GM23338 (cell line): Measurements from ENCODE around the gene TRAPPC3L. TPM values are rescaled to one million over a fixed set of nuclear protein-coding genes. Genes with fewer than 3 reads are reported as not detected.
A peak's percentile ranks its signal among the peaks of the same experiment; 100 is the strongest.

Source experiments
- ATAC-seq: fragments of 200-7000 bp; cut with Tn5 transposase; 3 replicates; pipeline ENCODE4 v1.9.1; 2020
- DNase-seq: peaks from one replicate; pipeline ENCODE4 v3.0.0-alpha.2; 2015; ENCODE audit warnings: low spot score
- H2AFZ ChIP-seq: fragments of 200-600 bp; sonication (generic); 2 replicates; pipeline ENCODE4 v1.8.0; 2016; ENCODE audit warnings: antibody characterized with exemption, mild to moderate bottlenecking, moderate library complexity
- H3F3A ChIP-seq: fragments of 200-600 bp; sonication (generic); replicated peaks from 2 replicates; pipeline ENCODE4 v1.8.0; 2017; ENCODE audit warnings: antibody characterized with exemption, mixed run types, low read depth
- H3K27ac ChIP-seq: fragments of 200-600 bp; sonication (generic); 2 replicates; pipeline ENCODE4 v1.6.1; 2016; ENCODE audit warnings: low read depth
- H3K27me3 ChIP-seq: fragments of 200-600 bp; sonication (generic); 2 replicates; pipeline ENCODE4 v1.8.0; 2016; ENCODE audit warnings: mild to moderate bottlenecking, mixed run types, moderate library complexity; ENCODE audit not compliant: insufficient read depth
- H3K36me3 ChIP-seq: fragments of 200-600 bp; sonication (generic); 2 replicates; pipeline ENCODE4 v1.8.0; 2016; ENCODE audit warnings: mild to moderate bottlenecking; ENCODE audit not compliant: insufficient read depth
- H3K4me1 ChIP-seq: fragments of 200-600 bp; sonication (generic); 2 replicates; pipeline ENCODE4 v1.8.0; 2016; ENCODE audit warnings: mild to moderate bottlenecking, moderate library complexity; ENCODE audit not compliant: insufficient read depth
- H3K4me2 ChIP-seq: fragments of 200-600 bp; sonication (generic); 2 replicates; pipeline ENCODE4 v1.7.1; 2017; ENCODE audit warnings: mixed run types
- H3K4me3 ChIP-seq: fragments of 200-600 bp; sonication (generic); 2 replicates; pipeline ENCODE4 v1.6.1; 2016; ENCODE audit warnings: mixed run types
- H3K79me2 ChIP-seq: fragments of 200-600 bp; sonication (generic); replicated peaks from 2 replicates; pipeline ENCODE4 v1.8.0; 2017; ENCODE audit warnings: mild to moderate bottlenecking; ENCODE audit not compliant: insufficient read depth
- H3K9me2 ChIP-seq: fragments of 200-600 bp; sonication (generic); 2 replicates; pipeline ENCODE4 v1.8.0; 2017; ENCODE audit not compliant: insufficient read depth
- H4K20me1 ChIP-seq: fragments of 200-600 bp; sonication (generic); replicated peaks from 2 replicates; pipeline ENCODE4 v1.8.0; 2017; ENCODE audit warnings: mild to moderate bottlenecking; ENCODE audit not compliant: insufficient read depth
- H3K27ac Mint-ChIP-seq: 2 replicates; pipeline ENCODE4 v1.8.0; 2020; ENCODE audit warnings: inconsistent platforms, mild to moderate bottlenecking, moderate library complexity, mixed read lengths
- H3K27me3 Mint-ChIP-seq: 3 replicates; pipeline ENCODE4 v1.8.0; 2022; ENCODE audit warnings: low read depth, mild to moderate bottlenecking, moderate library complexity, mixed read lengths, inconsistent platforms; ENCODE audit not compliant: insufficient read depth, poor library complexity
- H3K36me3 Mint-ChIP-seq: 3 replicates; pipeline ENCODE4 v1.8.0; 2021; ENCODE audit warnings: low read depth, mild to moderate bottlenecking, inconsistent platforms, moderate library complexity, mixed read lengths
- H3K4me1 Mint-ChIP-seq: 3 replicates; pipeline ENCODE4 v1.8.0; 2020; ENCODE audit warnings: mild to moderate bottlenecking, inconsistent platforms, mixed read lengths
- H3K4me3 Mint-ChIP-seq: 3 replicates; pipeline ENCODE4 v1.8.0; 2021; ENCODE audit warnings: moderate library complexity, mild to moderate bottlenecking, inconsistent platforms, mixed read lengths
- H3K9me3 Mint-ChIP-seq: 3 replicates; pipeline ENCODE4 v1.8.0; 2020; ENCODE audit warnings: moderate library complexity, mild to moderate bottlenecking, inconsistent platforms, mixed read lengths
- CREB1 ChIP-seq: fragments of 250-450 bp; sonication (Bioruptor Pico); IDR thresholded peaks from 2 replicates; pipeline ENCODE4 v1.5.0; 2020; ENCODE audit warnings: low read depth, mild to moderate bottlenecking, moderate library complexity
- EZH2 ChIP-seq: fragments of 200-600 bp; sonication (generic); IDR thresholded peaks from one replicate; pipeline ENCODE4 v1.8.0; 2017; ENCODE audit warnings: antibody characterized with exemption, mild to moderate bottlenecking, low read depth; ENCODE audit not compliant: unreplicated experiment
- EZH2phosphoT487 ChIP-seq: fragments of 200-600 bp; sonication (generic); IDR thresholded peaks from one replicate; pipeline ENCODE4 v1.8.1; 2018; ENCODE audit warnings: antibody characterized with exemption; ENCODE audit not compliant: unreplicated experiment
- NANOG ChIP-seq: IDR thresholded peaks from 2 replicates; pipeline ENCODE4 v1.6.1; 2016; ENCODE audit warnings: antibody characterized with exemption, borderline replicate concordance
- POLR2AphosphoS5 ChIP-seq: IDR thresholded peaks from 2 replicates; pipeline ENCODE4 v1.6.1; 2016; ENCODE audit warnings: antibody characterized with exemption, low read depth
- STAT1 ChIP-seq: IDR thresholded peaks from one replicate; pipeline ENCODE4 v1.6.1; 2016; ENCODE audit warnings: antibody characterized with exemption; ENCODE audit not compliant: unreplicated experiment
- ZNF331 ChIP-seq: fragments of 250-450 bp; sonication (Bioruptor Pico); IDR thresholded peaks from 2 replicates; pipeline ENCODE4 v1.5.0; 2020; ENCODE audit warnings: low read depth, mild to moderate bottlenecking, moderate library complexity
- polyA plus RNA-seq: library from polyadenylated mRNA; unstranded; fragments of >200 nt; fragmentation: Nextera tagmentation; extraction: Ambion mirVana; gene quantifications from 2 replicates; pipeline ENCODE4 v1.2.1, GENCODE V29; 2016
- total RNA-seq: library from RNA; depleted of rRNA; stranded (reverse); fragments of >200 nt; shearing (Covaris generic); gene quantifications from 2 replicates; pipeline ENCODE4 v1.2.3, GENCODE V29; 2014
- TF ChIP-seq, protein P1 (sequence below), 2 experiments: fragments of 200-600 bp in 1 of 2; sonication (generic) in 1 of 2; conservative IDR thresholded peaks; 2 replicates each; pipeline versions ENCODE4 v1.5.1 to v1.6.1; 2016 to 2017; ENCODE audit warnings: antibody characterized with exemption in 2 of 2, low read depth in 2 of 2, mild to moderate bottlenecking in 2 of 2, moderate library complexity in 1 of 2
- TF ChIP-seq, protein P2 (sequence below): fragments of 250-450 bp; sonication (Bioruptor Pico); IDR thresholded peaks from 2 replicates; pipeline ENCODE4 v1.5.0; 2020; ENCODE audit warnings: mild to moderate bottlenecking, moderate library complexity

TRAPPC3L gene
- total and polyA plus RNA-seq, 2 experiments from 2014 or later: not detected

DNA sequence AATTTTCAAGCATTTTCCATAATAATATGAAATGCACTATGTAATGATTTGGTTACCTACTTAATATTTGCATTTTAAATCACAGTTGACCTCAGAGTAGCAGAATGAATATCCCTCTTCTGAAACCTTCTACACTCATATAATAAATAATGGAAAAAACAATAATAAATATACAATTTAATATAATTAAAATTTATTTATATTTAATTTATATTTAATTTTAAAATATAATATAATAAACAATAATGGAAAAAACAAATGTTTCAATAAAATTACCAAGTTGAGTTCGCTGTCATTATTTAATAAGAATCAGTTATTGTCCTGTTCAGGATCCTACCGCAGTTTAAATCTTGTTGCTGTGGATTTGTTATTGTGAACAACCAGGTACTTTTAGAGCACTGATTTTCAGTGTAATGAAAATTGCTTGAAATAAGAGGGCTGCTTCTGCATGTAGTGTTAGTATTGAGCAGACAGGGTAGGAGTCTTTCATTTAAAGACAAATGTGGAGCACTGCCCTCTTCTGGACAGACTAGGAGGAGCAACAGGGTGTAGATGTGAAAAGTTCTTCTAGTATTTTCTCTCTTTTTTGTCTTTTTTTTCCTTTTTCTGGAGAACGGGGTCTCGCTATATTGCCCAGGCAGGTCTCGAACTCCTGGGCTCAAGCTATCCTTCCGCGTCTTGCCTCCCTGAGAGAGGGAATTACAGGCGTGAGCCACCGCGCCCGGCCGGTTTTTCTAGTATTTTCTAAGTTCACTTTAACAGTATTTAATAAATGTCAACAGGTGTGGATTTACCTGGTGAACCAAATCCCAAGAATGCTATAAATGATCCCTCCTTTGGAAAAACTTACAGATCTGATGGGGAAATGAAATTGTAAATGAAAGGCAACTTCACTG lies 13.6 kb downstream of the TRAPPC3L start:
- Mint-ChIP-seq H3K4me3 (no peak overlapping the region), H3K9me3 (no peaks in the 10 kb centered on the region), H3K4me1 (peaks cover 42% of the 10 kb centered on the region), H3K27me3 (peaks cover 5% of the 10 kb centered on the region), H3K27ac (no peak overlapping the region), H3K36me3 (no peaks in the 10 kb centered on the region)
- H3F3A ChIP-seq: no peaks in the 10 kb centered on the region
- H4K20me1 ChIP-seq: no peaks in the 10 kb centered on the region
- H2AFZ ChIP-seq: no peak overlapping the region
- peaks cover 44% of the 10 kb centered on the region for H3K4me1 ChIP-seq
- H3K27ac ChIP-seq: no peak overlapping the region
- no peak for TF ChIP-seq NANOG
- TF ChIP-seq, protein P1, sequence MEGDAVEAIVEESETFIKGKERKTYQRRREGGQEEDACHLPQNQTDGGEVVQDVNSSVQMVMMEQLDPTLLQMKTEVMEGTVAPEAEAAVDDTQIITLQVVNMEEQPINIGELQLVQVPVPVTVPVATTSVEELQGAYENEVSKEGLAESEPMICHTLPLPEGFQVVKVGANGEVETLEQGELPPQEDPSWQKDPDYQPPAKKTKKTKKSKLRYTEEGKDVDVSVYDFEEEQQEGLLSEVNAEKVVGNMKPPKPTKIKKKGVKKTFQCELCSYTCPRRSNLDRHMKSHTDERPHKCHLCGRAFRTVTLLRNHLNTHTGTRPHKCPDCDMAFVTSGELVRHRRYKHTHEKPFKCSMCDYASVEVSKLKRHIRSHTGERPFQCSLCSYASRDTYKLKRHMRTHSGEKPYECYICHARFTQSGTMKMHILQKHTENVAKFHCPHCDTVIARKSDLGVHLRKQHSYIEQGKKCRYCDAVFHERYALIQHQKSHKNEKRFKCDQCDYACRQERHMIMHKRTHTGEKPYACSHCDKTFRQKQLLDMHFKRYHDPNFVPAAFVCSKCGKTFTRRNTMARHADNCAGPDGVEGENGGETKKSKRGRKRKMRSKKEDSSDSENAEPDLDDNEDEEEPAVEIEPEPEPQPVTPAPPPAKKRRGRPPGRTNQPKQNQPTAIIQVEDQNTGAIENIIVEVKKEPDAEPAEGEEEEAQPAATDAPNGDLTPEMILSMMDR (conservative IDR thresholded peaks at IDR 0.05; ENCODE audit: low read depth in 2 of 2): peak; percentile 83 to 86
- no peak overlapping the region for H3K4me3 ChIP-seq
- no peaks in the 10 kb centered on the region for H3K27me3 ChIP-seq
- no peaks in the 10 kb centered on the region for H3K9me2 ChIP-seq
- no peak overlapping the region for H3K4me2 ChIP-seq
- peak; percentile 65 for ATAC-seq
- peak; percentile 88 for DNase-seq
- H3K36me3 ChIP-seq: no peaks in the 10 kb centered on the region
- H3K79me2 ChIP-seq: no peaks in the 10 kb centered on the region

DNA sequence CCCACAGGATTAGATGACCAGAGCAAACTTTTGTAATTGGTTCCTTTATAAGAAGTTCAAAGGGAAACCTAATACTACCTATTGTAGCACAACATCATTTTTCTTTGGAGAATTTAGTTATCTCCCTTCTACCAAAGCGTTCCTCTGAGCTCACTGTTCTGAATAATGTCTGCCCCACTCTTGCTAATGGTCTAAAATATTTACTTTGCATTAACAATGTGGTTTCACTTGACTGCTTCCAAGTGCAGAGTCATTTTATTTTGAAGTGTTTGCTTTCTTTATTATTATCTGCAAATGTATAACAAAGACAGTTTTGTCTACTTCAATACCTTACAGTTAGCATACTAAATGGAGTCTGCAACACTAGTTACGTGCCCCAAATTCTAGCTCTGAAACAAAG lies 15.0 kb downstream of the TRAPPC3L start:
- Histone ChIP-seq H3K79me2 (no peaks in the 10 kb centered on the region), H3F3A (no peaks in the 10 kb centered on the region), H3K36me3 (no peaks in the 10 kb centered on the region), H4K20me1 (no peaks in the 10 kb centered on the region), H3K4me1 (peaks cover 44% of the 10 kb centered on the region), H3K4me2 (peak overlapping the region; percentile 59), H3K27me3 (no peaks in the 10 kb centered on the region), H3K4me3 (no peak overlapping the region), H3K27ac (no peak overlapping the region), H3K9me2 (no peaks in the 10 kb centered on the region), H2AFZ (no peak overlapping the region)
- ATAC-seq (no peak), DNase-seq (no peak)
- H3K9me3 Mint-ChIP-seq: no peaks in the 10 kb centered on the region
- peaks cover 42% of the 10 kb centered on the region for H3K4me1 Mint-ChIP-seq
- H3K27ac Mint-ChIP-seq: no peak overlapping the region
- peaks cover 5% of the 10 kb centered on the region for H3K27me3 Mint-ChIP-seq
- H3K36me3 Mint-ChIP-seq: no peaks in the 10 kb centered on the region
- no peak overlapping the region for H3K4me3 Mint-ChIP-seq
- TF ChIP-seq POLR2AphosphoS5: no peak
- TF ChIP-seq, protein P2, sequence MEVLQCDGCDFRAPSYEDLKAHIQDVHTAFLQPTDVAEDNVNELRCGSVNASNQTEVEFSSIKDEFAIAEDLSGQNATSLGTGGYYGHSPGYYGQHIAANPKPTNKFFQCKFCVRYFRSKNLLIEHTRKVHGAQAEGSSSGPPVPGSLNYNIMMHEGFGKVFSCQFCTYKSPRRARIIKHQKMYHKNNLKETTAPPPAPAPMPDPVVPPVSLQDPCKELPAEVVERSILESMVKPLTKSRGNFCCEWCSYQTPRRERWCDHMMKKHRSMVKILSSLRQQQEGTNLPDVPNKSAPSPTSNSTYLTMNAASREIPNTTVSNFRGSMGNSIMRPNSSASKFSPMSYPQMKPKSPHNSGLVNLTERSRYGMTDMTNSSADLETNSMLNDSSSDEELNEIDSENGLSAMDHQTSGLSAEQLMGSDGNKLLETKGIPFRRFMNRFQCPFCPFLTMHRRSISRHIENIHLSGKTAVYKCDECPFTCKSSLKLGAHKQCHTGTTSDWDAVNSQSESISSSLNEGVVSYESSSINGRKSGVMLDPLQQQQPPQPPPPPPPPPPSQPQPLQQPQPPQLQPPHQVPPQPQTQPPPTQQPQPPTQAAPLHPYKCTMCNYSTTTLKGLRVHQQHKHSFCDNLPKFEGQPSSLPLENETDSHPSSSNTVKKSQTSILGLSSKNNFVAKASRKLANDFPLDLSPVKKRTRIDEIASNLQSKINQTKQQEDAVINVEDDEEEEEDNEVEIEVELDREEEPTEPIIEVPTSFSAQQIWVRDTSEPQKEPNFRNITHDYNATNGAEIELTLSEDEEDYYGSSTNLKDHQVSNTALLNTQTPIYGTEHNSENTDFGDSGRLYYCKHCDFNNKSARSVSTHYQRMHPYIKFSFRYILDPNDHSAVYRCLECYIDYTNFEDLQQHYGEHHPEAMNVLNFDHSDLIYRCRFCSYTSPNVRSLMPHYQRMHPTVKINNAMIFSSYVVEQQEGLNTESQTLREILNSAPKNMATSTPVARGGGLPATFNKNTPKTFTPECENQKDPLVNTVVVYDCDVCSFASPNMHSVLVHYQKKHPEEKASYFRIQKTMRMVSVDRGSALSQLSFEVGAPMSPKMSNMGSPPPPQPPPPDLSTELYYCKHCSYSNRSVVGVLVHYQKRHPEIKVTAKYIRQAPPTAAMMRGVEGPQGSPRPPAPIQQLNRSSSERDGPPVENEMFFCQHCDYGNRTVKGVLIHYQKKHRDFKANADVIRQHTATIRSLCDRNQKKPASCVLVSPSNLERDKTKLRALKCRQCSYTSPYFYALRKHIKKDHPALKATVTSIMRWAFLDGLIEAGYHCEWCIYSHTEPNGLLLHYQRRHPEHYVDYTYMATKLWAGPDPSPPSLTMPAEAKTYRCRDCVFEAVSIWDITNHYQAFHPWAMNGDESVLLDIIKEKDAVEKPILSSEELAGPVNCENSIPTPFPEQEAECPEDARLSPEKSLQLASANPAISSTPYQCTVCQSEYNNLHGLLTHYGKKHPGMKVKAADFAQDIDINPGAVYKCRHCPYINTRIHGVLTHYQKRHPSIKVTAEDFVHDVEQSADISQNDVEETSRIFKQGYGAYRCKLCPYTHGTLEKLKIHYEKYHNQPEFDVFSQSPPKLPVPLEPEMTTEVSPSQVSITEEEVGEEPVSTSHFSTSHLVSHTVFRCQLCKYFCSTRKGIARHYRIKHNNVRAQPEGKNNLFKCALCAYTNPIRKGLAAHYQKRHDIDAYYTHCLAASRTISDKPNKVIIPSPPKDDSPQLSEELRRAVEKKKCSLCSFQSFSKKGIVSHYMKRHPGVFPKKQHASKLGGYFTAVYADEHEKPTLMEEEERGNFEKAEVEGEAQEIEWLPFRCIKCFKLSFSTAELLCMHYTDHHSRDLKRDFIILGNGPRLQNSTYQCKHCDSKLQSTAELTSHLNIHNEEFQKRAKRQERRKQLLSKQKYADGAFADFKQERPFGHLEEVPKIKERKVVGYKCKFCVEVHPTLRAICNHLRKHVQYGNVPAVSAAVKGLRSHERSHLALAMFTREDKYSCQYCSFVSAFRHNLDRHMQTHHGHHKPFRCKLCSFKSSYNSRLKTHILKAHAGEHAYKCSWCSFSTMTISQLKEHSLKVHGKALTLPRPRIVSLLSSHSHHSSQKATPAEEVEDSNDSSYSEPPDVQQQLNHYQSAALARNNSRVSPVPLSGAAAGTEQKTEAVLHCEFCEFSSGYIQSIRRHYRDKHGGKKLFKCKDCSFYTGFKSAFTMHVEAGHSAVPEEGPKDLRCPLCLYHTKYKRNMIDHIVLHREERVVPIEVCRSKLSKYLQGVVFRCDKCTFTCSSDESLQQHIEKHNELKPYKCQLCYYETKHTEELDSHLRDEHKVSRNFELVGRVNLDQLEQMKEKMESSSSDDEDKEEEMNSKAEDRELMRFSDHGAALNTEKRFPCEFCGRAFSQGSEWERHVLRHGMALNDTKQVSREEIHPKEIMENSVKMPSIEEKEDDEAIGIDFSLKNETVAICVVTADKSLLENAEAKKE (CRISPR knock-in tag): no peak
- TF ChIP-seq CREB1 (CRISPR knock-in tag): no peak
- no peak for TF ChIP-seq NANOG
- TF ChIP-seq STAT1: no peak
- TF ChIP-seq, protein P1 (conservative IDR thresholded peaks at IDR 0.05; ENCODE audit: low read depth in 2 of 2): no peak
- TF ChIP-seq EZH2phosphoT487: no peak
- TF ChIP-seq ZNF331: no peak
- no peak for TF ChIP-seq EZH2
